ENCODE measurements around the gene MEP1B.

GRCh38 chr18:32175265-32175664 lies 14.6 kb upstream of the MEP1B start:
- TF ChIP-seq EZH2 (IDR thresholded peaks at IDR 0.05; ENCODE audit: insufficient read depth, poor library complexity, severe bottlenecking): no peak
- no peak for TF ChIP-seq EZH2phosphoT487 (IDR thresholded peaks at IDR 0.05; ENCODE audit: insufficient read depth, low read depth)

Measured in GM23248 (cell line).